ENCODE data around the gene OR1S1. TPM values are rescaled to one million over a fixed set of nuclear protein-coding genes. Genes with fewer than 3 reads are reported as not detected.
"Not testable (repeated sequence)": the region's sequence is repeated elsewhere in the genome, so short reads cannot be mapped to it uniquely, and the experiment has no call there.

OR1S1 gene
- total RNA-seq (ENCODE audit: unreplicated experiment), result not detected
- long read RNA-seq, result 0 reads

DNA sequence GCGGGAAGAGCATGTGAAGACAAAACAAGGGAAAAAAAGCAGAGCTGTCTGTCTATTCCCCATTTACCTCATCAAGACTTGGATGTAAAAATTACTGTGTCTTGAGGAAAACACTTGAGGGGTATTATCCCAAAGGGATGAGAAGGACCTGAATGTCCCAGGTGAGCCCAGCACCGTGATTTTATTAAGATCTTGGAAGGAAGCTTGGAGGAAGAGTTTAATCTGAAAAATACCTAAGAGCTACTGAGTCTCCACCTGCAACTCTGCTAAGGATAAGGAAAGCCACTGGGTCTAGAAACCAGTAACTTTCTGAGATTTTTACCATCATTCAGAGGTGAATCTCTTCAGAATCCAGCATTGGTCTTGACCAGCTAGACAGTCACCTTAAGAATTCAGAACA lies at the start of gene OR1S1:
Gene OR1S1, plus strand, starts transcription at position 301 of the 400 bp plus-strand sequence.
- not testable (repeated sequence) for H3K4me1 Mint-ChIP-seq (ENCODE audit: unreplicated experiment); DNase-seq (ENCODE audit: low spot score); H3K27ac Mint-ChIP-seq (ENCODE audit: unreplicated experiment); H3K36me3 Mint-ChIP-seq (ENCODE audit: low read depth, unreplicated experiment); H3K9me3 Mint-ChIP-seq (ENCODE audit: unreplicated experiment); H3K27me3 Mint-ChIP-seq (ENCODE audit: unreplicated experiment); H3K4me3 Mint-ChIP-seq (ENCODE audit: unreplicated experiment)

DNA sequence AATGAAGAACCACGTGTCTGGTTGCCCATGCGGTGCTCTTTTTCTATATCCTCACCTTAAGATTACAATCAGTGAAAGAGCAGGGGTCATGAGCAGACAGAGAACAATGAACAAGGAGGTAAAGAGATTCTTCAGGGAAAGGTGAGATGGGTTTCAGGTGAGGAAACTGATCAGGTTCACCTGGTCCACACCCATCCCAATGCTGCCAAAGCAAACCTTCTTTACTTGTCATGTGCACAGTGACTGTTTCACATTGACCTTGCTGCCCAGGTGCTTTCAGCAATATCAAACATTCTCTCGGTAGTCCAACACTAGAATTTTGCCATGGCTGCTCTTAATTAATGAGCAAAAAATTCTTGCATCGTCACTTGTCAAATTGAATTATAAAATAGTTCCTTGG lies 48.1 kb upstream of the OR1S1 start:
- H3K9me3 Mint-ChIP-seq (ENCODE audit: unreplicated experiment), result no peaks in the 10 kb centered on the region
- no peaks in the 10 kb centered on the region for H3K27me3 Mint-ChIP-seq (ENCODE audit: unreplicated experiment)
- H3K36me3 Mint-ChIP-seq (ENCODE audit: low read depth, unreplicated experiment), result no peaks in the 10 kb centered on the region
- no peaks in the 10 kb centered on the region for H3K4me1 Mint-ChIP-seq (ENCODE audit: unreplicated experiment)
- DNase-seq (ENCODE audit: low spot score), result no peak
- TF ChIP-seq CTCF (IDR thresholded peaks at IDR 0.05; ENCODE audit: unreplicated experiment), result no peak
- no peak overlapping the region for H3K4me3 Mint-ChIP-seq (ENCODE audit: unreplicated experiment)
- H3K27ac Mint-ChIP-seq (ENCODE audit: unreplicated experiment), result no peak overlapping the region

- Mint-ChIP-seq H3K4me1 (ENCODE audit: unreplicated experiment) (no peaks in the 10 kb centered on the region), H3K27ac (ENCODE audit: unreplicated experiment) (no peak overlapping the region), H3K9me3 (ENCODE audit: unreplicated experiment) (no peaks in the 10 kb centered on the region), H3K27me3 (ENCODE audit: unreplicated experiment) (no peaks in the 10 kb centered on the region), H3K36me3 (ENCODE audit: low read depth, unreplicated experiment) (no peaks in the 10 kb centered on the region), H3K4me3 (ENCODE audit: unreplicated experiment) (no peak overlapping the region)
- no peak for DNase-seq (ENCODE audit: low spot score)
- TF ChIP-seq CTCF (IDR thresholded peaks at IDR 0.05; ENCODE audit: unreplicated experiment), result no peak
These were observed 47.5 kb upstream of the OR1S1 start for GRCh38 chr11:58164990-58165389.

DNA sequence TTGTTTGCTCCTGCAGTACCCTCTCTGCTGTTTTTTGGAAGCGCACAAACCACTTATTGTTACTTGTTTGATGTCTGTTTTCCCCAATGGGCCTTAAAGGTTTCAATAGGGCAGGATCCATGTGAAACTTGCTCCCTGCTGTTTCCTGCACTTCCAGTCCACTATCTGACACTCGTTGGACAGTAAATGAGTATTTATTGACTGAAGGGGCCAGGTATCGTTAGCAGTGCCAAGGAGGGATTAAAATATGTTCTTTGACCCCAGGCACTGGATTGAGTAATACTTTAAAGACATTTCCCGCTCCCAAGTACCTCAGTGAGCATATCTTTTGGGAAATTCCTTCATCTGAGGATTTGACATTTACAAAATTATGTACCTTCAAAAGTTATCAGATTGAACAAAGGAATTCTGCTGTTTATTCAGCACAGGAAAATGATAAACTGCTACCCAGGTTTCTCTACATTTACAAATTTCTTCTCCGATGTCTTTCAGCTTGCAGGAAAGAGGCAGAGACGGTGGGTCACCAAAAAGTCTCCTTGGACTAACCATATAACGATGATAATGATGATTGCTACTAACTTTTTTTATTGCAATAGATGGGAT lies 46.9 kb upstream of the OR1S1 start:
- Mint-ChIP-seq H3K27ac (ENCODE audit: unreplicated experiment) (no peak overlapping the region), H3K4me3 (ENCODE audit: unreplicated experiment) (no peak overlapping the region), H3K4me1 (ENCODE audit: unreplicated experiment) (no peaks in the 10 kb centered on the region), H3K27me3 (ENCODE audit: unreplicated experiment) (no peaks in the 10 kb centered on the region), H3K36me3 (ENCODE audit: low read depth, unreplicated experiment) (no peaks in the 10 kb centered on the region), H3K9me3 (ENCODE audit: unreplicated experiment) (no peaks in the 10 kb centered on the region)
- no peak for DNase-seq (ENCODE audit: low spot score)
- TF ChIP-seq CTCF (IDR thresholded peaks at IDR 0.05; ENCODE audit: unreplicated experiment), result no peak

- no peaks in the 10 kb centered on the region for H3K36me3 Mint-ChIP-seq (ENCODE audit: low read depth, unreplicated experiment)
- H3K4me3 Mint-ChIP-seq (ENCODE audit: unreplicated experiment), result no peak overlapping the region
- peaks cover 3% of the 10 kb centered on the region for H3K27me3 Mint-ChIP-seq (ENCODE audit: unreplicated experiment)
- TF ChIP-seq CTCF (IDR thresholded peaks at IDR 0.05; ENCODE audit: unreplicated experiment), result no peak
- DNase-seq (ENCODE audit: low spot score), result no peak
- no peaks in the 10 kb centered on the region for H3K9me3 Mint-ChIP-seq (ENCODE audit: unreplicated experiment)
- H3K27ac Mint-ChIP-seq (ENCODE audit: unreplicated experiment), result no peak overlapping the region
- no peaks in the 10 kb centered on the region for H3K4me1 Mint-ChIP-seq (ENCODE audit: unreplicated experiment)
These were observed 35.0 kb upstream of the OR1S1 start for GRCh38 chr11:58177409-58178054.
